Vagina (tissue), 2 donors: ENCODE data around the gene TOR1AIP1. TPM values are rescaled to one million over a fixed set of nuclear protein-coding genes. Genes with fewer than 3 reads are reported as not detected.

ENCODE experiments used
- DNase-seq, 2 donors: peaks; one replicate each; pipeline ENCODE4 v3.0.0-alpha.2; 2017; ENCODE audit errors: extremely low spot score in 2 of 2
- H3K27ac ChIP-seq: fragments of 200-600 bp; sonication (generic); one replicate; pipeline ENCODE4 v1.5.1; 2019
- H3K27me3 ChIP-seq: fragments of 200-600 bp; sonication (generic); one replicate; pipeline ENCODE4 v1.5.1; 2019
- H3K36me3 ChIP-seq, 2 donors: fragments of 200-600 bp; sonication (generic); one replicate each; pipeline ENCODE4 v1.5.1; 2017 to 2019
- H3K4me1 ChIP-seq: fragments of 200-600 bp; sonication (generic); one replicate; pipeline ENCODE4 v1.5.1; 2019
- H3K4me3 ChIP-seq, 2 donors: fragments of 200-600 bp; sonication (generic); 1 replicate in 1 of 2; 2 replicates in 1 of 2; pipeline ENCODE4 v1.5.1; 2016 to 2019
- H3K9me3 ChIP-seq: fragments of 200-600 bp; sonication (generic); one replicate; pipeline ENCODE4 v1.5.1; 2019
- CTCF ChIP-seq, 3 experiments: fragments of 450-650 bp in 2 of 3; fragments of 200-600 bp in 1 of 3; sonication (generic) in 1 of 3; IDR thresholded peaks; one replicate each; pipeline ENCODE4 v1.5.1; 2017 to 2019; ENCODE audit warnings: antibody characterized with exemption in 3 of 3, mild to moderate bottlenecking in 2 of 3, moderate library complexity in 2 of 3
- POLR2A ChIP-seq, 2 donors: fragments of 450-650 bp; IDR thresholded peaks; one replicate each; pipeline ENCODE4 v1.6.1; 2017; ENCODE audit warnings: antibody characterized with exemption in 2 of 2, mild to moderate bottlenecking in 2 of 2, moderate library complexity in 2 of 2
- POLR2AphosphoS5 ChIP-seq, 2 donors: sonication (generic); formaldehyde crosslinking; IDR thresholded peaks; one replicate each; pipeline ENCODE4 v1.9.0; 2017; ENCODE audit warnings: antibody characterized with exemption in 2 of 2, mild to moderate bottlenecking in 2 of 2, low read depth in 1 of 2; ENCODE audit not compliant: insufficient read depth in 1 of 2
- intact Hi-C: fragments of 100-400 bp; cut with DNase I; formaldehyde crosslinking; loops from one replicate; pipeline ENCODE4 v1.15.1; 2023
- total RNA-seq: library from RNA; depleted of rRNA; stranded (reverse); fragments of >200 nt; gene quantifications from one replicate; pipeline ENCODE4 v1.2.3, GENCODE V29; 2016

The TOR1AIP1 gene
- total RNA-seq, 1 donor from 2014 or later = 45.9 TPM

GRCh38 chr1:179952186-179952585 lies 70.1 kb downstream of the TOR1AIP1 start:
- intact Hi-C loops = no loop called here
- no peak overlapping the region for H3K4me3 ChIP-seq
- no peak for DNase-seq

GRCh38 chr1:179953974-179954492 lies 71.9 kb downstream of the TOR1AIP1 start:
- intact Hi-C loops = no loop called here
- Histone ChIP-seq H3K4me1 (peaks cover 31% of the 10 kb centered on the region), H3K36me3 (no peaks in the 10 kb centered on the region), H3K9me3 (no peaks in the 10 kb centered on the region), H3K4me3 (peak overlapping the region; percentile 93 to 98), H3K27ac (peak overlapping the region; percentile 97), H3K27me3 (no peaks in the 10 kb centered on the region)
- no peak for DNase-seq
- no peak for TF ChIP-seq POLR2AphosphoS5 (IDR thresholded peaks at IDR 0.05; ENCODE audit: insufficient read depth in 1 of 2, low read depth in 1 of 2)
- peak in 1 of 2 donors; percentile 4 for TF ChIP-seq POLR2A (IDR thresholded peaks at IDR 0.05)
- peak in 1 of 3 experiments; percentile 23 for TF ChIP-seq CTCF (IDR thresholded peaks at IDR 0.05)

More at GRCh38 chr1:179952186-179952585, 70.1 kb downstream of the TOR1AIP1 start:
- TF ChIP-seq POLR2A (IDR thresholded peaks at IDR 0.05) = no peak
- TF ChIP-seq POLR2AphosphoS5 (IDR thresholded peaks at IDR 0.05; ENCODE audit: insufficient read depth in 1 of 2, low read depth in 1 of 2) = no peak
- TF ChIP-seq CTCF (IDR thresholded peaks at IDR 0.05) = no peak
- H3K36me3 ChIP-seq = no peaks in the 10 kb centered on the region
- H3K9me3 ChIP-seq = no peaks in the 10 kb centered on the region
- H3K4me1 ChIP-seq = peaks cover 24% of the 10 kb centered on the region
- no peak overlapping the region for H3K27ac ChIP-seq
- H3K27me3 ChIP-seq = no peaks in the 10 kb centered on the region

GRCh38 chr1:179954493-179955286 lies 72.6 kb downstream of the TOR1AIP1 start, which contains the start of gene CEP350:
CEP350 (plus strand) TSS chr1:179954810; CDS start chr1:179986182, 31,372 bp downstream.
- H3K4me1 ChIP-seq = peaks cover 31% of the 10 kb centered on the region
- peak within 1 kb of the TSS; percentile 93 to 98 for H3K4me3 ChIP-seq
- H3K36me3 ChIP-seq = no peaks in the 10 kb centered on the region
- H3K9me3 ChIP-seq = no peaks in the 10 kb centered on the region
- intact Hi-C loops = no loop called here
- H3K27ac ChIP-seq = peak within 1 kb of the TSS; percentile 97
- peak in 1 of 2 donors; percentile 98 for DNase-seq
- H3K27me3 ChIP-seq = no peaks in the 10 kb centered on the region
- TF ChIP-seq POLR2A (IDR thresholded peaks at IDR 0.05) (peak in 1 of 2 donors; percentile 80), CTCF (IDR thresholded peaks at IDR 0.05) (no peak), POLR2AphosphoS5 (IDR thresholded peaks at IDR 0.05; ENCODE audit: insufficient read depth in 1 of 2, low read depth in 1 of 2) (peak; percentile 94 to 97)

GRCh38 chr1:179955287-179955680 lies 73.2 kb downstream of the TOR1AIP1 start:
- intact Hi-C loops = no loop called here
- Histone ChIP-seq H3K4me1 (peaks cover 31% of the 10 kb centered on the region), H3K27me3 (no peaks in the 10 kb centered on the region), H3K36me3 (no peaks in the 10 kb centered on the region), H3K9me3 (no peaks in the 10 kb centered on the region), H3K4me3 (peak overlapping the region; percentile 93 to 98), H3K27ac (peak overlapping the region; percentile 97)
- TF ChIP-seq POLR2A (IDR thresholded peaks at IDR 0.05) (no peak), POLR2AphosphoS5 (IDR thresholded peaks at IDR 0.05; ENCODE audit: insufficient read depth in 1 of 2, low read depth in 1 of 2) (no peak), CTCF (IDR thresholded peaks at IDR 0.05) (no peak)
- no peak for DNase-seq

GRCh38 chr1:179955731-179956130 lies 73.6 kb downstream of the TOR1AIP1 start:
- Histone ChIP-seq H3K27me3 (no peaks in the 10 kb centered on the region), H3K36me3 (no peaks in the 10 kb centered on the region), H3K9me3 (no peaks in the 10 kb centered on the region), H3K4me3 (peak overlapping the region; percentile 93 to 98), H3K4me1 (peaks cover 31% of the 10 kb centered on the region), H3K27ac (peak overlapping the region; percentile 97)
- no peak for TF ChIP-seq POLR2A (IDR thresholded peaks at IDR 0.05)
- no peak for TF ChIP-seq CTCF (IDR thresholded peaks at IDR 0.05)
- TF ChIP-seq POLR2AphosphoS5 (IDR thresholded peaks at IDR 0.05; ENCODE audit: insufficient read depth in 1 of 2, low read depth in 1 of 2) = no peak
- intact Hi-C loops = no loop called here
- DNase-seq = no peak
